Upper lobe of right lung (tissue), 1 donor: ENCODE data around the gene PLEKHH1. TPM values are rescaled to one million over a fixed set of nuclear protein-coding genes. Genes with fewer than 3 reads are reported as not detected.

Experiments
- ATAC-seq: fragments of 200-7000 bp; cut with Tn5 transposase; one replicate; pipeline ENCODE4 v1.9.1; 2020; ENCODE audit warnings: mild to moderate bottlenecking, moderate library complexity
- DNase-seq: peaks from one replicate; pipeline ENCODE4 v3.0.0-alpha.2; 2020
- H3K27ac ChIP-seq: fragments of 200-600 bp; one replicate; pipeline ENCODE4 v1.8.0; 2022
- H3K27me3 ChIP-seq: fragments of 200-600 bp; one replicate; pipeline ENCODE4 v1.8.0; 2022; ENCODE audit warnings: mild to moderate bottlenecking
- H3K36me3 ChIP-seq: fragments of 200-600 bp; one replicate; pipeline ENCODE4 v1.8.0; 2022
- H3K4me1 ChIP-seq: fragments of 200-600 bp; one replicate; pipeline ENCODE4 v1.8.0; 2022
- H3K4me3 ChIP-seq: fragments of 200-600 bp; one replicate; pipeline ENCODE4 v1.8.0; 2022; ENCODE audit warnings: mild to moderate bottlenecking
- H3K9me3 ChIP-seq: fragments of 200-600 bp; one replicate; pipeline ENCODE4 v1.8.0; 2022
- CTCF ChIP-seq: fragments of 200-600 bp; IDR thresholded peaks from one replicate; pipeline ENCODE4 v1.8.0; 2022; ENCODE audit warnings: antibody characterized with exemption
- intact Hi-C: fragments of 100-400 bp; cut with DNase I; formaldehyde crosslinking; loops from one replicate; pipeline ENCODE4 v1.11.0; 2022
- total RNA-seq: library from RNA; stranded (reverse); fragmentation: NEBNext Ultra II Directional; extraction: Animal tissue kit (Norgen Biotek cat#: 25700); gene quantifications from one replicate; pipeline ENCODE4 v1.2.1, GENCODE V29; 2021
- donor health status: DM: no; HTN: yes; CAD: no; lungs with severe emphysema.

Gene PLEKHH1
- total RNA-seq, 1 donor from 2014 or later = 2.3 TPM

DNA sequence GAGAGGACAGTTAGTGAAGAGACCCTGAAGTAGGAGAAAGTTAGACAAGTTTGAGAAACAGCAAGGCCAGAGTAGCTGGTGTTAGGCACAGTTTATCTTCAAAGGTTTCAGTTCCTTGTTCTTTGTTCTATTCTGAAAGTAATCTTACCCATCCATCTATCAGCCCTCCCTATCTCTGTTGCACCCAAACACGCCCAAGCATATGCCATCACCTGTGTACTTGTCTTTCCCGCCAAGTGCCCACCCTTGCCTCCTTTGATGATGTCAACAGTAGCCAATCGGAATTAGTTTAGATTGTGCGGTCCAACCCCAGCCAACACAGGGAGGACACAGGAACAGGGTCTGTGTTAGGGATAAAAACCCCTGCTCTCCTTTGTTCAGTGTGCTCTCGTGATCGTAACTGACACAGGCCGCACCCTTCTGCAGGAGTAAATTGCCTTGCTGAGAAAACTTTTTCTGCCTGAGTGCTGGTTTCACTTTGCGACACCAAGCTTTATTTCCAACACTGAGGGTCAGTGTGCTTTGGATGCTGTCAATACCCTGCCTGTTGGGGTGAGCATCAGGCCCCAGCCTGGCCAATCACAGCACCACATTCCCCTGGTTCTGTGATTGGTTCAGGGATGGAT lies 39.9 kb upstream of the PLEKHH1 start:
- H3K27ac ChIP-seq = no peak overlapping the region
- intact Hi-C loops = no loop called here
- TF ChIP-seq CTCF = no peak
- ATAC-seq = no peak
- no peaks in the 10 kb centered on the region for H3K9me3 ChIP-seq
- DNase-seq = no peak
- no peaks in the 10 kb centered on the region for H3K36me3 ChIP-seq
- peaks cover 4% of the 10 kb centered on the region for H3K4me1 ChIP-seq
- no peaks in the 10 kb centered on the region for H3K27me3 ChIP-seq
- H3K4me3 ChIP-seq = no peak overlapping the region

GRCh38 chr14:67495827-67496226 lies 37.3 kb upstream of the PLEKHH1 start:
- Histone ChIP-seq H3K9me3 (no peaks in the 10 kb centered on the region), H3K27ac (no peak overlapping the region), H3K4me1 (no peaks in the 10 kb centered on the region), H3K36me3 (no peaks in the 10 kb centered on the region), H3K27me3 (no peaks in the 10 kb centered on the region), H3K4me3 (no peak overlapping the region)
- intact Hi-C loops = no loop called here
- DNase-seq (no peak), ATAC-seq (no peak)
- no peak for TF ChIP-seq CTCF

- DNase-seq (no peak), ATAC-seq (no peak)
- intact Hi-C loops = no loop called here
- Histone ChIP-seq H3K27ac (no peak overlapping the region), H3K4me1 (no peaks in the 10 kb centered on the region), H3K9me3 (no peaks in the 10 kb centered on the region), H3K27me3 (no peaks in the 10 kb centered on the region), H3K36me3 (no peaks in the 10 kb centered on the region), H3K4me3 (no peak overlapping the region)
- TF ChIP-seq CTCF = no peak
These were observed 35.9 kb upstream of the PLEKHH1 start for GRCh38 chr14:67497216-67497615.

DNA sequence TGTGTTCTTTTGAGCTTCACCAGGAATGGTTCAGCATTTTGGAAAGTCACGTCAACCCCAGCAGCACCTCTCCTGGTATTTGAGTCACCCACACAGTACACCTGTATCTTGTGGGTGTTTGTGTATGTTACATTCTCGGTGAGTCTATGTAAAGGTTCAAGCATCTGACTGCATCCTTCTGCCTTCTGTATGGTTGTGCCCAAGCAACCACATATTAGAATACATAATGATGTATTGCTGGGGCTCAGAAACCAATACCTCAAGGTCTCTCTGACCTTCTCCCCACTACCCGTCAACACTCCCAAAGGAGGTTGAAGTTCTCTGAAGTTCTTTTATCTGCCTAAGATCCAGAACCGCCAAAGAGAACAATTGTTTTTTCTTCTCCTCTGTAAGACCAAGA lies 35.4 kb upstream of the PLEKHH1 start:
- no peak for ATAC-seq
- no peaks in the 10 kb centered on the region for H3K27me3 ChIP-seq
- no peak overlapping the region for H3K27ac ChIP-seq
- no peaks in the 10 kb centered on the region for H3K9me3 ChIP-seq
- DNase-seq = no peak
- intact Hi-C loops = no loop called here
- no peak for TF ChIP-seq CTCF
- no peaks in the 10 kb centered on the region for H3K36me3 ChIP-seq
- H3K4me1 ChIP-seq = no peaks in the 10 kb centered on the region
- H3K4me3 ChIP-seq = no peak overlapping the region

- no peak for TF ChIP-seq CTCF
- Histone ChIP-seq H3K36me3 (no peaks in the 10 kb centered on the region), H3K4me3 (no peak overlapping the region), H3K9me3 (no peaks in the 10 kb centered on the region), H3K27me3 (no peaks in the 10 kb centered on the region), H3K4me1 (no peaks in the 10 kb centered on the region), H3K27ac (no peak overlapping the region)
- ATAC-seq (no peak), DNase-seq (no peak)
- intact Hi-C loops = no loop called here
These were observed 32.1 kb upstream of the PLEKHH1 start for GRCh38 chr14:67500981-67501380.

- Histone ChIP-seq H3K9me3 (no peaks in the 10 kb centered on the region), H3K27ac (no peak overlapping the region), H3K27me3 (no peaks in the 10 kb centered on the region), H3K4me1 (no peaks in the 10 kb centered on the region), H3K36me3 (no peaks in the 10 kb centered on the region), H3K4me3 (no peak overlapping the region)
- intact Hi-C loops = no loop called here
- DNase-seq (no peak), ATAC-seq (no peak)
- no peak for TF ChIP-seq CTCF
These were observed 31.4 kb upstream of the PLEKHH1 start for GRCh38 chr14:67501670-67502069.
